GM11168 (cell line): ENCODE measurements around the gene CARS2.
"Not testable (repeated sequence)": the region's sequence is repeated elsewhere in the genome, so short reads cannot be mapped to it uniquely, and the experiment has no call there.

Source experiments
- in situ Hi-C: fragments of 300-500 bp; cut with MboI; formaldehyde crosslinking; loops from one replicate; pipeline ENCODE4 v1.12.0; 2022; ENCODE audit warnings: low sequenced_read_pairs; ENCODE audit not compliant: unreplicated experiment

CARS2 gene

GRCh38 chr13:110706570-110707372, 855 bp upstream of the CARS2 start:
- in situ Hi-C loops, result no loop called here

- in situ Hi-C loops, result no loop called here
These were observed 525 bp downstream of the CARS2 start for GRCh38 chr13:110705356-110705825.

- in situ Hi-C loops, result no loop called here
These were observed 3.1 kb downstream of the CARS2 start for GRCh38 chr13:110702591-110703526.

- in situ Hi-C loops, result no loop called here
These were observed 3.8 kb downstream of the CARS2 start for GRCh38 chr13:110702089-110702488.

GRCh38 chr13:110701061-110701460, 4.9 kb downstream of the CARS2 start:
- in situ Hi-C loops, result not testable (repeated sequence)

GRCh38 chr13:110700641-110701040, 5.3 kb downstream of the CARS2 start:
- in situ Hi-C loops, result no loop called here

GRCh38 chr13:110700186-110700585, 5.7 kb downstream of the CARS2 start:
- in situ Hi-C loops, result no loop called here

GRCh38 chr13:110699148-110700145, 6.5 kb downstream of the CARS2 start:
- in situ Hi-C loops, result no loop called here

- in situ Hi-C loops, result no loop called here
These were observed 7.2 kb downstream of the CARS2 start for GRCh38 chr13:110698689-110699088.

GRCh38 chr13:110697842-110698241, 8.1 kb downstream of the CARS2 start:
- in situ Hi-C loops, result no loop called here

- in situ Hi-C loops, result no loop called here
These were observed 9.1 kb downstream of the CARS2 start for GRCh38 chr13:110696776-110697175.

GRCh38 chr13:110695774-110696173, 10.1 kb downstream of the CARS2 start:
- in situ Hi-C loops, result not testable (repeated sequence)

GRCh38 chr13:110690516-110690915, 15.4 kb downstream of the CARS2 start:
- in situ Hi-C loops, result no loop called here

- in situ Hi-C loops, result no loop called here
These were observed 16.2 kb downstream of the CARS2 start for GRCh38 chr13:110689711-110690110.

GRCh38 chr13:110689041-110689440, 16.9 kb downstream of the CARS2 start:
- in situ Hi-C loops, result no loop called here

GRCh38 chr13:110687736-110688135, 18.2 kb downstream of the CARS2 start:
- in situ Hi-C loops, result no loop called here

- in situ Hi-C loops, result no loop called here
These were observed 20.5 kb downstream of the CARS2 start for GRCh38 chr13:110685305-110686020.

GRCh38 chr13:110684388-110685056, 21.4 kb downstream of the CARS2 start:
- in situ Hi-C loops, result no loop called here

- in situ Hi-C loops, result no loop called here
These were observed 22.0 kb downstream of the CARS2 start for GRCh38 chr13:110683921-110684320.
